Liver (tissue), 9 donors: ENCODE measurements around the gene POLN. TPM values are rescaled to one million over a fixed set of nuclear protein-coding genes. Genes with fewer than 3 reads are reported as not detected.

Experiments used
- DNase-seq: peaks from one replicate; pipeline ENCODE4 v3.0.0-alpha.2; 2017; ENCODE audit warnings: low spot score
- H3K27ac ChIP-seq, 2 donors: one replicate each; pipeline ENCODE4 v1.7.0; 2013; ENCODE audit warnings: inconsistent platforms in 2 of 2, low read length in 2 of 2, control low read depth in 1 of 2, low read depth in 1 of 2, mild to moderate bottlenecking in 1 of 2
- H3K27me3 ChIP-seq, 4 donors: one replicate each; pipeline versions ENCODE4 v1.6.1 to v1.7.0; 2013; ENCODE audit warnings: low read length in 3 of 4, inconsistent platforms in 1 of 4, mild to moderate bottlenecking in 1 of 4, moderate library complexity in 1 of 4; ENCODE audit not compliant: control insufficient read depth in 4 of 4, insufficient read depth in 4 of 4
- H3K36me3 ChIP-seq, 4 donors: one replicate each; pipeline versions ENCODE4 v1.6.1 to v1.7.0; 2013; ENCODE audit warnings: low read length in 3 of 4, mild to moderate bottlenecking in 3 of 4, low read depth in 1 of 4, moderate library complexity in 1 of 4; ENCODE audit not compliant: control insufficient read depth in 4 of 4, insufficient read depth in 3 of 4
- H3K4me1 ChIP-seq, 4 donors: one replicate each; pipeline versions ENCODE4 v1.6.1 to v1.7.0; 2013; ENCODE audit warnings: low read length in 3 of 4, mild to moderate bottlenecking in 3 of 4, moderate library complexity in 1 of 4; ENCODE audit not compliant: control insufficient read depth in 4 of 4, insufficient read depth in 4 of 4
- H3K4me3 ChIP-seq, 3 donors: one replicate each; pipeline versions ENCODE4 v1.6.1 to v1.7.0; 2013; ENCODE audit warnings: low read length in 3 of 3, control low read depth in 1 of 3, low read depth in 1 of 3, mild to moderate bottlenecking in 1 of 3
- H3K9ac ChIP-seq, 2 donors: one replicate each; pipeline ENCODE4 v1.7.0; 2013; ENCODE audit warnings: low read length in 2 of 2, mild to moderate bottlenecking in 2 of 2, moderate library complexity in 2 of 2, control low read depth in 1 of 2, low read depth in 1 of 2
- H3K9me3 ChIP-seq, 4 donors: one replicate each; pipeline versions ENCODE4 v1.6.1 to v1.7.0; 2013; ENCODE audit warnings: low read length in 3 of 4; ENCODE audit not compliant: control insufficient read depth in 4 of 4
- ATF3 ChIP-seq: IDR thresholded peaks from 2 replicates; pipeline ENCODE4 v1.6.1; 2016; ENCODE audit warnings: antibody characterized with exemption
- CTCF ChIP-seq: fragments of 150-350 bp; IDR thresholded peaks from 2 replicates; pipeline ENCODE4 v1.5.1; 2017; ENCODE audit warnings: improper control_type of control experiment, low read depth, low read length; ENCODE audit not compliant: missing input control
- FOXA1 ChIP-seq: IDR thresholded peaks from 2 replicates; pipeline ENCODE4 v1.6.1; 2016; ENCODE audit warnings: antibody characterized with exemption
- FOXA2 ChIP-seq: IDR thresholded peaks from 2 replicates; pipeline ENCODE4 v1.6.1; 2016; ENCODE audit warnings: antibody characterized with exemption
- JUND ChIP-seq, 2 donors: IDR thresholded peaks; 2 replicates each; pipeline ENCODE4 v1.6.1; 2016; ENCODE audit warnings: antibody characterized with exemption in 2 of 2
- MAX ChIP-seq: IDR thresholded peaks from 2 replicates; pipeline ENCODE4 v1.6.1; 2016; ENCODE audit warnings: antibody characterized with exemption
- NR2F2 ChIP-seq: IDR thresholded peaks from 2 replicates; pipeline ENCODE4 v1.6.1; 2016; ENCODE audit warnings: antibody characterized with exemption
- RAD21 ChIP-seq, 2 donors: IDR thresholded peaks; 2 replicates each; pipeline ENCODE4 v1.6.1; 2016; ENCODE audit warnings: antibody characterized with exemption in 2 of 2, mild to moderate bottlenecking in 2 of 2
- REST ChIP-seq: IDR thresholded peaks from 2 replicates; pipeline ENCODE4 v1.6.1; 2016; ENCODE audit warnings: antibody characterized with exemption, mild to moderate bottlenecking
- SP1 ChIP-seq: IDR thresholded peaks from 2 replicates; pipeline ENCODE4 v1.6.1; 2018; ENCODE audit warnings: antibody characterized with exemption, mild to moderate bottlenecking
- TAF1 ChIP-seq: conservative IDR thresholded peaks from 2 replicates; pipeline ENCODE4 v1.6.1; 2016; ENCODE audit warnings: antibody characterized with exemption, mild to moderate bottlenecking
- YY1 ChIP-seq: IDR thresholded peaks from 2 replicates; pipeline ENCODE4 v1.6.1; 2016; ENCODE audit warnings: antibody characterized with exemption, mild to moderate bottlenecking
- ZBTB33 ChIP-seq: IDR thresholded peaks from 2 replicates; pipeline ENCODE4 v1.6.1; 2016; ENCODE audit warnings: antibody characterized with exemption
- WGBS: extraction: QIAGEN DNeasy Blood & Tissue Kit; methylation state at CpG from one replicate; pipeline ENCODE4 v1.1.7; 2013; 5-methylcytosine and 5-hydroxymethylcytosine counted together
- polyA plus RNA-seq, 2 donors: library from polyadenylated mRNA; stranded (reverse) in 1 of 2; unstranded in 1 of 2; fragments of 200-250 nt in 1 of 2; fragments of >200 nt in 1 of 2; fragmentation: Nextera tagmentation in 1 of 2; extraction: Ambion mirVana in 1 of 2; gene quantifications; one replicate each; pipeline versions ENCODE4 v1.2.1 to v1.2.3, GENCODE V29; 2013 to 2015
- total RNA-seq, 2 donors: library from RNA; depleted of rRNA; stranded (reverse); fragments of >200 nt; gene quantifications; one replicate each; pipeline ENCODE4 v1.2.3, GENCODE V29; 2014
- donor health status: healthy.
- donor health status: healthy.
- donor health status: healthy.
- donor health status: healthy.
- donor health status: healthy.

The POLN gene
- total and polyA plus RNA-seq, 4 donors = 0.44 to 2.3 (median 1.4) TPM

- Histone ChIP-seq H3K36me3 (no peaks in the 10 kb centered on the region), H3K27me3 (peaks cover 0 to 14% (median 4%) of the 10 kb centered on the region in 4 donors), H3K4me1 (peaks cover 0 to 16% (median 7%) of the 10 kb centered on the region in 4 donors), H3K9me3 (no peaks in the 10 kb centered on the region), H3K9ac (no peak overlapping the region), H3K4me3 (peak overlapping the region in 1 of 3 donors; percentile 68), H3K27ac (no peak overlapping the region)
- no peak for TF ChIP-seq YY1
- no peak for TF ChIP-seq CTCF
- no peak for TF ChIP-seq JUND (IDR thresholded peaks at IDR 0.05)
- WGBS = 6% methylated on average over 102 of the region's 102 CpGs
- DNase-seq = no peak
Measured at GRCh38 chr4:2059726-2060602, 182.0 kb downstream of the POLN start.

GRCh38 chr4:2059046-2059725, 182.7 kb downstream of the POLN start, which contains the start of gene NAT8L:
Gene NAT8L (plus strand): TSS chr4:2059327. CDS start chr4:2059512, 185 bp downstream.
- no peak for TF ChIP-seq CTCF
- Histone ChIP-seq H3K4me3 (peak within 1 kb of the TSS in 1 of 3 donors; percentile 68), H3K9me3 (no peaks in the 10 kb centered on the region), H3K27me3 (peaks cover 0 to 14% (median 4%) of the 10 kb centered on the region in 4 donors), H3K27ac (no peak within 1 kb of the TSS), H3K4me1 (peaks cover 0 to 16% (median 7%) of the 10 kb centered on the region in 4 donors), H3K36me3 (no peaks in the 10 kb centered on the region), H3K9ac (no peak within 1 kb of the TSS)
- no peak for DNase-seq
- WGBS = 1% methylated on average over 119 of the region's 119 CpGs

- Histone ChIP-seq H3K4me3 (peak overlapping the region in 1 of 3 donors; percentile 68), H3K27me3 (peaks cover 0 to 14% (median 4%) of the 10 kb centered on the region in 4 donors), H3K4me1 (peaks cover 0 to 16% (median 7%) of the 10 kb centered on the region in 4 donors), H3K36me3 (no peaks in the 10 kb centered on the region), H3K27ac (no peak overlapping the region), H3K9ac (no peak overlapping the region), H3K9me3 (no peaks in the 10 kb centered on the region)
- 4% methylated on average over 93 of the region's 93 CpGs for WGBS
- DNase-seq = no peak
- TF ChIP-seq RAD21 (IDR thresholded peaks at IDR 0.05) = no peak
- no peak for TF ChIP-seq NR2F2
- TF ChIP-seq TAF1 = no peak
- TF ChIP-seq MAX = no peak
- TF ChIP-seq SP1 = no peak
- no peak for TF ChIP-seq ZBTB33
- TF ChIP-seq FOXA2 = no peak
- TF ChIP-seq FOXA1 = no peak
- no peak for TF ChIP-seq ATF3
- TF ChIP-seq REST = no peak
Measured at GRCh38 chr4:2058264-2059045, 183.5 kb downstream of the POLN start.
